ENCODE data around the gene UBE2E2.
A peak's percentile ranks its signal among the peaks of the same experiment; 100 is the strongest.

Gene UBE2E2

DNA sequence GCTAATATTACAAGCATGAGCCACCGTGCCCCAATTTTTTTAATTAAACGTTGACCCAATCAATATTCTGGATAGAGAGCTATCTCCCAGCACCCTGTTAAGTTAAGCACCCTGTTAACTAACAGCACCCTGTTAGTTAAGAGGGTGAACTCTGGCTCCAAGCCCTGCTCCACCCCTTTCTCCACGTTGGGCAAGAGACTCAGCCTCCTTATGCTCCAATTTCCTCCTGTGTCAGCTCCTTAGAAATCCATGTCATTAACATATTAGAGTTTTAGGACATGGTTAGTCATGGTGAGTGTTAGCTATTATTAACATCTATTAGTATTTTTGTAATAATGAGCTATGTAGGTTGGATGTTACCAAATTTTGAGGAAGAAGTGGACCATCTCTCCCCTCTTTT, 385.4 kb downstream of the UBE2E2 start (continued):
- TF ChIP-seq, protein P1, sequence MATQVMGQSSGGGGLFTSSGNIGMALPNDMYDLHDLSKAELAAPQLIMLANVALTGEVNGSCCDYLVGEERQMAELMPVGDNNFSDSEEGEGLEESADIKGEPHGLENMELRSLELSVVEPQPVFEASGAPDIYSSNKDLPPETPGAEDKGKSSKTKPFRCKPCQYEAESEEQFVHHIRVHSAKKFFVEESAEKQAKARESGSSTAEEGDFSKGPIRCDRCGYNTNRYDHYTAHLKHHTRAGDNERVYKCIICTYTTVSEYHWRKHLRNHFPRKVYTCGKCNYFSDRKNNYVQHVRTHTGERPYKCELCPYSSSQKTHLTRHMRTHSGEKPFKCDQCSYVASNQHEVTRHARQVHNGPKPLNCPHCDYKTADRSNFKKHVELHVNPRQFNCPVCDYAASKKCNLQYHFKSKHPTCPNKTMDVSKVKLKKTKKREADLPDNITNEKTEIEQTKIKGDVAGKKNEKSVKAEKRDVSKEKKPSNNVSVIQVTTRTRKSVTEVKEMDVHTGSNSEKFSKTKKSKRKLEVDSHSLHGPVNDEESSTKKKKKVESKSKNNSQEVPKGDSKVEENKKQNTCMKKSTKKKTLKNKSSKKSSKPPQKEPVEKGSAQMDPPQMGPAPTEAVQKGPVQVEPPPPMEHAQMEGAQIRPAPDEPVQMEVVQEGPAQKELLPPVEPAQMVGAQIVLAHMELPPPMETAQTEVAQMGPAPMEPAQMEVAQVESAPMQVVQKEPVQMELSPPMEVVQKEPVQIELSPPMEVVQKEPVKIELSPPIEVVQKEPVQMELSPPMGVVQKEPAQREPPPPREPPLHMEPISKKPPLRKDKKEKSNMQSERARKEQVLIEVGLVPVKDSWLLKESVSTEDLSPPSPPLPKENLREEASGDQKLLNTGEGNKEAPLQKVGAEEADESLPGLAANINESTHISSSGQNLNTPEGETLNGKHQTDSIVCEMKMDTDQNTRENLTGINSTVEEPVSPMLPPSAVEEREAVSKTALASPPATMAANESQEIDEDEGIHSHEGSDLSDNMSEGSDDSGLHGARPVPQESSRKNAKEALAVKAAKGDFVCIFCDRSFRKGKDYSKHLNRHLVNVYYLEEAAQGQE (tag by site-specific recombination; IDR thresholded peaks at IDR 0.05), result no peak
- no peak for TF ChIP-seq ZNF560 (tag by site-specific recombination; IDR thresholded peaks at IDR 0.05; ENCODE audit: borderline replicate concordance)
- TF ChIP-seq ZNF544 (tag by site-specific recombination; IDR thresholded peaks at IDR 0.05), result no peak
- TF ChIP-seq FEZF1 (tag by site-specific recombination; IDR thresholded peaks at IDR 0.05), result no peak
- no peak for TF ChIP-seq SALL2 (tag by site-specific recombination; IDR thresholded peaks at IDR 0.05; ENCODE audit: borderline replicate concordance)

DNA sequence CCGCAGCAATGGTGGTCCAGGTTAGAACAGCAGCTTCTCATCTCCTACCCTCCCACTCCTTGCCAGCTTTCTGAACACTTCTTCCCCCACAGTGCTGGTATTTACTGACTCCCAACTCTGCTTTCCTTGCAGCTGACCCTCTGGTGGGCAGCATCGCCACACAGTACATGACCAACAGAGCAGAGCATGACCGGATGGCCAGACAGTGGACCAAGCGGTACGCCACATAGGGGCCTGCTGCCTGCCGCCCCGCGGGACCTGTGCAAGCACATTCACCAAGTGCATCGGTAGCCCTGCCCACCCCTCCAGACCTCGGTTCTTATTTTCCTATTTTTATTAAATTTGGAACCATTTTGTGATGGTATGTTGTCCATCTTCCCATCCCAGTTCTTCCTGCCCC, 386.5 kb downstream of the UBE2E2 start:
- TF ChIP-seq ZNF184 (tag by site-specific recombination; IDR thresholded peaks at IDR 0.05) (no peak), IKZF3 (tag by site-specific recombination; IDR thresholded peaks at IDR 0.05) (no peak), ZNF510 (tag by site-specific recombination; IDR thresholded peaks at IDR 0.05; ENCODE audit: insufficient replicate concordance) (no peak), ZNF521 (tag by site-specific recombination; IDR thresholded peaks at IDR 0.05) (no peak)
- TF ChIP-seq, protein P2, sequence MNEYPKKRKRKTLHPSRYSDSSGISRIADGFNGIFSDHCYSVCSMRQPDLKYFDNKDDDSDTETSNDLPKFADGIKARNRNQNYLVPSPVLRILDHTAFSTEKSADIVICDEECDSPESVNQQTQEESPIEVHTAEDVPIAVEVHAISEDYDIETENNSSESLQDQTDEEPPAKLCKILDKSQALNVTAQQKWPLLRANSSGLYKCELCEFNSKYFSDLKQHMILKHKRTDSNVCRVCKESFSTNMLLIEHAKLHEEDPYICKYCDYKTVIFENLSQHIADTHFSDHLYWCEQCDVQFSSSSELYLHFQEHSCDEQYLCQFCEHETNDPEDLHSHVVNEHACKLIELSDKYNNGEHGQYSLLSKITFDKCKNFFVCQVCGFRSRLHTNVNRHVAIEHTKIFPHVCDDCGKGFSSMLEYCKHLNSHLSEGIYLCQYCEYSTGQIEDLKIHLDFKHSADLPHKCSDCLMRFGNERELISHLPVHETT (tag by site-specific recombination; IDR thresholded peaks at IDR 0.05), result no peak
- no peaks in the 10 kb centered on the region for H3K36me3 ChIP-seq (ENCODE audit: control insufficient read depth in 2 of 2, insufficient read depth in 1 of 2, low read length in 2 of 2)
- CTCF ChIA-PET, result interaction anchor here (1.6 kb wide), 1 partner anchor 8 kb away, joined by 7 read pairs; no protein-coding TSS in a partner anchor
- H3K27ac ChIP-seq (ENCODE audit: extremely low read depth, low read depth, low read length), result no peak overlapping the region
- POLR2A ChIA-PET, result no interaction called here
- H3K9me3 ChIP-seq (ENCODE audit: control insufficient read depth, insufficient read depth, low read depth, low read length), result no peaks in the 10 kb centered on the region
- no peaks in the 10 kb centered on the region for H3K4me1 ChIP-seq (ENCODE audit: control insufficient read depth, insufficient read depth, low read length)
- no peak overlapping the region for H3K4me3 ChIP-seq (ENCODE audit: low read depth, low read length)

DNA sequence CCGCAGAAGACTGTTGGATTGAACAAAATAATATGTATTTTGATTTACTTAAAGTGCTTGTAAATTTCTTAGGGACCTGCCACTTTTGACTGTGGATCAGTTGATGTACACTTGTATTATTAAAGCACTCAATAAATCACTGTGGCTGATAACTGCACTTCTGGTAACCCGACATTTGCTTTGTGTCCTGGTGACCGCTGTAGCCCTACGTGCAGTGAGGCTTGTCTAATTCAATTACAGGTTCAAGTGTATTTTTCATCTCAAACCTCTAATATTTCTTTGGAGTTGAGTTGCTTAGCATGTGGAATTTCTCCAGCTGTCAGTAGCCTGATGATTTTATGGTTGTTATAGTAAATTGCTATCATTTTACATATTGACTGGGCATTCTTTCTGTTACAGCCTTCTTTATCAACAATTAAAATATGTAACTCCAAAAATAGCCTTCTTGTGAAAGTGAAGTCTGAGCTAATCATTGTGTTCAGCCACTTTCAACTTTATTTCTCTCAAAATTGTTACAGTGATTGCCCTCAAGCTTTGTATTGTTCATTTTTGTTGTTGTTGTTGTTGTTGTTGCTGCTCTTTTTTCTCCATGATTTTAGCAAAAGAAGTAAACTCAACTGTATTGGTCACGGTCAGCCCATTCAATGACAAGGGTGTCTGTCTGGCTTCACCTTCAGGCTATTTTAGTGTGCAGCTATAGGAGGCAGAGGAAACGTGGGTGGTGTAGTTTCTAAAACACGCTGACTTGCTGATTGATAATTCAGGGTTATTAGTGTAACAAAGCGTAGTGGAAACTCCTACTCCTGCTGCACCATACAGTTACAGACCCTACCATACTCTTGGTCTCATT, 387.5 kb downstream of the UBE2E2 start:
- Histone ChIP-seq H3K4me1 (ENCODE audit: control insufficient read depth, insufficient read depth, low read length) (no peaks in the 10 kb centered on the region), H3K27ac (ENCODE audit: extremely low read depth, low read depth, low read length) (no peak overlapping the region), H3K4me3 (ENCODE audit: low read depth, low read length) (no peak overlapping the region), H3K9me3 (ENCODE audit: control insufficient read depth, insufficient read depth, low read depth, low read length) (no peaks in the 10 kb centered on the region), H3K36me3 (ENCODE audit: control insufficient read depth in 2 of 2, insufficient read depth in 1 of 2, low read length in 2 of 2) (no peaks in the 10 kb centered on the region)
- POLR2A ChIA-PET, result no interaction called here
- CTCF ChIA-PET, result interaction anchor here (1.6 kb wide), 1 partner anchor 9 kb away, joined by 7 read pairs; no protein-coding TSS in a partner anchor
- TF ChIP-seq ZNF324 (tag by site-specific recombination; IDR thresholded peaks at IDR 0.05) (no peak), ZNF561 (tag by site-specific recombination; IDR thresholded peaks at IDR 0.05; ENCODE audit: borderline replicate concordance) (no peak), ZNF768 (tag by site-specific recombination; IDR thresholded peaks at IDR 0.05) (no peak), TCF7L2 (IDR thresholded peaks at IDR 0.05; ENCODE audit: borderline replicate concordance, low read depth, low read length) (peak; percentile 79; the same call in 1 of the 2 replicates), ZFP69B (tag by site-specific recombination; IDR thresholded peaks at IDR 0.05) (no peak), MEIS1 (CRISPR knock-in tag; IDR thresholded peaks at IDR 0.05; ENCODE audit: borderline replicate concordance) (no peak), ZNF239 (tag by site-specific recombination; IDR thresholded peaks at IDR 0.05) (no peak), KLF1 (tag by site-specific recombination; IDR thresholded peaks at IDR 0.05) (no peak)
- TF ChIP-seq, protein P3, sequence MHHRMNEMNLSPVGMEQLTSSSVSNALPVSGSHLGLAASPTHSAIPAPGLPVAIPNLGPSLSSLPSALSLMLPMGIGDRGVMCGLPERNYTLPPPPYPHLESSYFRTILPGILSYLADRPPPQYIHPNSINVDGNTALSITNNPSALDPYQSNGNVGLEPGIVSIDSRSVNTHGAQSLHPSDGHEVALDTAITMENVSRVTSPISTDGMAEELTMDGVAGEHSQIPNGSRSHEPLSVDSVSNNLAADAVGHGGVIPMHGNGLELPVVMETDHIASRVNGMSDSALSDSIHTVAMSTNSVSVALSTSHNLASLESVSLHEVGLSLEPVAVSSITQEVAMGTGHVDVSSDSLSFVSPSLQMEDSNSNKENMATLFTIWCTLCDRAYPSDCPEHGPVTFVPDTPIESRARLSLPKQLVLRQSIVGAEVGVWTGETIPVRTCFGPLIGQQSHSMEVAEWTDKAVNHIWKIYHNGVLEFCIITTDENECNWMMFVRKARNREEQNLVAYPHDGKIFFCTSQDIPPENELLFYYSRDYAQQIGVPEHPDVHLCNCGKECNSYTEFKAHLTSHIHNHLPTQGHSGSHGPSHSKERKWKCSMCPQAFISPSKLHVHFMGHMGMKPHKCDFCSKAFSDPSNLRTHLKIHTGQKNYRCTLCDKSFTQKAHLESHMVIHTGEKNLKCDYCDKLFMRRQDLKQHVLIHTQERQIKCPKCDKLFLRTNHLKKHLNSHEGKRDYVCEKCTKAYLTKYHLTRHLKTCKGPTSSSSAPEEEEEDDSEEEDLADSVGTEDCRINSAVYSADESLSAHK (tag by site-specific recombination; IDR thresholded peaks at IDR 0.05), result 0 out of 2 replicates have a peak, but pooled peaks have one; percentile 16
- TF ChIP-seq, protein P4, sequence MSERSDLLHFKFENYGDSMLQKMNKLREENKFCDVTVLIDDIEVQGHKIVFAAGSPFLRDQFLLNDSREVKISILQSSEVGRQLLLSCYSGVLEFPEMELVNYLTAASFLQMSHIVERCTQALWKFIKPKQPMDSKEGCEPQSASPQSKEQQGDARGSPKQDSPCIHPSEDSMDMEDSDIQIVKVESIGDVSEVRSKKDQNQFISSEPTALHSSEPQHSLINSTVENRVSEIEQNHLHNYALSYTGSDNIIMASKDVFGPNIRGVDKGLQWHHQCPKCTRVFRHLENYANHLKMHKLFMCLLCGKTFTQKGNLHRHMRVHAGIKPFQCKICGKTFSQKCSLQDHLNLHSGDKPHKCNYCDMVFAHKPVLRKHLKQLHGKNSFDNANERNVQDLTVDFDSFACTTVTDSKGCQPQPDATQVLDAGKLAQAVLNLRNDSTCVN (tag by site-specific recombination; optimal IDR thresholded peaks at IDR 0.05), result no peak
- TF ChIP-seq, protein P5, sequence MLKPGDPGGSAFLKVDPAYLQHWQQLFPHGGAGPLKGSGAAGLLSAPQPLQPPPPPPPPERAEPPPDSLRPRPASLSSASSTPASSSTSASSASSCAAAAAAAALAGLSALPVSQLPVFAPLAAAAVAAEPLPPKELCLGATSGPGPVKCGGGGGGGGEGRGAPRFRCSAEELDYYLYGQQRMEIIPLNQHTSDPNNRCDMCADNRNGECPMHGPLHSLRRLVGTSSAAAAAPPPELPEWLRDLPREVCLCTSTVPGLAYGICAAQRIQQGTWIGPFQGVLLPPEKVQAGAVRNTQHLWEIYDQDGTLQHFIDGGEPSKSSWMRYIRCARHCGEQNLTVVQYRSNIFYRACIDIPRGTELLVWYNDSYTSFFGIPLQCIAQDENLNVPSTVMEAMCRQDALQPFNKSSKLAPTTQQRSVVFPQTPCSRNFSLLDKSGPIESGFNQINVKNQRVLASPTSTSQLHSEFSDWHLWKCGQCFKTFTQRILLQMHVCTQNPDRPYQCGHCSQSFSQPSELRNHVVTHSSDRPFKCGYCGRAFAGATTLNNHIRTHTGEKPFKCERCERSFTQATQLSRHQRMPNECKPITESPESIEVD (tag by site-specific recombination; IDR thresholded peaks at IDR 0.05), result peak; percentile 85

All from HEK293 (cell line).